ENCODE data around the gene LINGO1.

The LINGO1 gene

DNA sequence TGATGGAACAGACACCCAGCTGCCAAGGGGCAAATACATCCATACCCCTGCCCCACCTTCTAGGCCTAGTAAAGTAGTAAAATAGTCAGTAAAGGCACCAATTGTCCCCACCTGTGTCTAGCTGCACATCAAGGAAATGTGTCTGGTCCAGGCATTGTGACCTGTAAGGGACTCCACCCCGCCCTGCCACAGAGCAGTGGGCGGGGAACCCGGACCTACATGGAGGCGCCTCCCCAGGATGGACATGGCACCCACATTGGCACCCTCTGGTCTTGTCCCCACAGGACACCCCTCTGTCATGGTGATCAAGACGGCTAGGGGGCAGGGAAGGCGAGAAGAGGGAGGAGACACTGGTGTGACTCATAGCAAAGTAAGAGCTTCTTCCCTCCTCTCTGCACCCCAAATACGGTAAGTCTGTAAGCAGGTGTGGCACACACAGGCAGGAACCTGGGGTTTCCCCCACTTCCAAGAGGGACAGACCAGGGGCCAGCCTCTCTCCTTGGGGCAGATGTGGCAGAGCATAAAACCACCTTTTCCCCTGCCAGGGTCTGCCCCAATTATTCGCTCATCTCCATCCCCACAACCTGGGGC lies 13.5 kb upstream of the LINGO1 start:
- TF ChIP-seq, protein P1, sequence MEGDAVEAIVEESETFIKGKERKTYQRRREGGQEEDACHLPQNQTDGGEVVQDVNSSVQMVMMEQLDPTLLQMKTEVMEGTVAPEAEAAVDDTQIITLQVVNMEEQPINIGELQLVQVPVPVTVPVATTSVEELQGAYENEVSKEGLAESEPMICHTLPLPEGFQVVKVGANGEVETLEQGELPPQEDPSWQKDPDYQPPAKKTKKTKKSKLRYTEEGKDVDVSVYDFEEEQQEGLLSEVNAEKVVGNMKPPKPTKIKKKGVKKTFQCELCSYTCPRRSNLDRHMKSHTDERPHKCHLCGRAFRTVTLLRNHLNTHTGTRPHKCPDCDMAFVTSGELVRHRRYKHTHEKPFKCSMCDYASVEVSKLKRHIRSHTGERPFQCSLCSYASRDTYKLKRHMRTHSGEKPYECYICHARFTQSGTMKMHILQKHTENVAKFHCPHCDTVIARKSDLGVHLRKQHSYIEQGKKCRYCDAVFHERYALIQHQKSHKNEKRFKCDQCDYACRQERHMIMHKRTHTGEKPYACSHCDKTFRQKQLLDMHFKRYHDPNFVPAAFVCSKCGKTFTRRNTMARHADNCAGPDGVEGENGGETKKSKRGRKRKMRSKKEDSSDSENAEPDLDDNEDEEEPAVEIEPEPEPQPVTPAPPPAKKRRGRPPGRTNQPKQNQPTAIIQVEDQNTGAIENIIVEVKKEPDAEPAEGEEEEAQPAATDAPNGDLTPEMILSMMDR (IDR thresholded peaks at IDR 0.05; ENCODE audit: insufficient read depth, low read depth, low read length, missing control alignments) = no peak
- DNase-seq (ENCODE audit: low read depth) = no peak
- no peak overlapping the region for H3K4me3 ChIP-seq (ENCODE audit: low read depth, low read length)

DNA sequence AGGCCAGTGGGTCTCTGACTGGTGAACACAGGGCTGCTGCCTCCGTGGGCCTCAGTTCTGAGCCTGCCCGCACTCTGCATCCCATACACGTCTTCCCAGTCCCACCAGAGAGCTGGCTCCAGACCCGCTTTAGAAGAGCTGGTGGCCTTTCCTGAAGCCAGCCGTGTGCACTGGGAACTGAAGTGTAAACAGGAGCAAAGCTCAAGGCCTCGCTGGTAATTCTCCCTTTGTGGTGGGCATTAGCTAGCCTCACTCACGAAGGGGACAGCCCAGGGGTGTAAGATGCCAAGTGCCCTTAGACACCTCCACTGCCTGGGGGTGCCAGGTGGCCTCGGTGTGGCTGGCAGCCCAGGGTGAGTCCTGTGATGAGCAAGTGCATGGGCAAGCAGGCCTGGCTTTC lies 12.9 kb upstream of the LINGO1 start:
- no peak for DNase-seq (ENCODE audit: low read depth)
- TF ChIP-seq, protein P1 (IDR thresholded peaks at IDR 0.05; ENCODE audit: insufficient read depth, low read depth, low read length, missing control alignments) = no peak
- no peak overlapping the region for H3K4me3 ChIP-seq (ENCODE audit: low read depth, low read length)

DNA sequence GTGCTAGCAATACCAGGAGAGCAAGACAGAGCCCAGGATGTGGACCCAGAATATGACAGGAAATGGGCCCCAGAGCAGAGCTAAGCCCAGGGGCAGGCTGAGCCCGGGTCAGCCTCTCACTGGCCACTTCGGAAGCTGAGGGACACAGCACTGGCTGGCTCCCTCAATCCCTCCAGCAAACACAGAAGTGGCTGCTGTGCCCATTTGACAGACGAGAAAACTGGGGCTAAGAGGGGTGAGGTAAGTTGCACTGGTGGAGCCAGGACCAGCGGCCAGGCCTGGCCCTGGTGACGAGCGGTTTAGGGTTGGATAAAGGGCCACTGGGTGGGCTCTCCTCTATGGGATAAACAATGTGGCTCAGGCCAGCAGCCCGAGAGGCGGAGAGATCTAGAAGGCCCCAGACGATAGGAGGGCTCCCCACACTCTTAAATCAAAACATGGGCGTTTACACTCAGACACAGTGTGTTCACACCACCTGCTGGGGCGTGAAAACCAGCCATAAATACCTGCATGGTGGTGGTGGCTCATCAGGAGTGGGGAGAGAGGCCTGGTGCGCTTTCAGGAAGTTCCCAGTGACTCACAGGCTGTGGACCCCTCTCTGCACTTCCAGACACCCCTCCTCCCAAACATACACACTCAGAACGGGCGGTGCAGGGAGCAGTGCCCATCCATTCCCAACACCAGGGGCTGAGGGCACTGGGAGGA lies 12.0 kb upstream of the LINGO1 start:
- TF ChIP-seq, protein P1 (IDR thresholded peaks at IDR 0.05; ENCODE audit: insufficient read depth, low read depth, low read length, missing control alignments) = no peak
- no peak for DNase-seq (ENCODE audit: low read depth)
- H3K4me3 ChIP-seq (ENCODE audit: low read depth, low read length) = no peak overlapping the region

DNA sequence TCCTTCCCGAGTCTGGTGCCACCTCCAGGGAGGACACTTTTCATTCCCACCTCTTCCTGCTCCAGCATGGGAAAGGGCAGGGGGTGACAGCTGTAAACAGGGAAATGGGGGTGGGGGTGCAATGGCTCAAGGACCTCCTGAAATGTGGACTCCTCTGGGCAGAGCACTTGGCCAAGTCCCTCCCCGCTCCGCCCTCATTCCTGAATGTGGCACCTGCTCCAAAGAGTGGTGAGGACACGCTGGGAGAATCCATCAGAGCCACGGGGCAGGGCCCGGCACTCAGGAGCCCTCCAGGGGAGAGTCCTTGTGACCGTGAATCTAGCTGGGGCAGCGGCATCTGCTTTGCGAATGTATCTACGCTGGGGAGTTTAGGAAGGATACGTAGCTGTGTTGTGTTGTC lies 11.1 kb upstream of the LINGO1 start:
- TF ChIP-seq, protein P1 (IDR thresholded peaks at IDR 0.05; ENCODE audit: insufficient read depth, low read depth, low read length, missing control alignments) = no peak
- no peak overlapping the region for H3K4me3 ChIP-seq (ENCODE audit: low read depth, low read length)
- DNase-seq (ENCODE audit: low read depth) = no peak

DNA sequence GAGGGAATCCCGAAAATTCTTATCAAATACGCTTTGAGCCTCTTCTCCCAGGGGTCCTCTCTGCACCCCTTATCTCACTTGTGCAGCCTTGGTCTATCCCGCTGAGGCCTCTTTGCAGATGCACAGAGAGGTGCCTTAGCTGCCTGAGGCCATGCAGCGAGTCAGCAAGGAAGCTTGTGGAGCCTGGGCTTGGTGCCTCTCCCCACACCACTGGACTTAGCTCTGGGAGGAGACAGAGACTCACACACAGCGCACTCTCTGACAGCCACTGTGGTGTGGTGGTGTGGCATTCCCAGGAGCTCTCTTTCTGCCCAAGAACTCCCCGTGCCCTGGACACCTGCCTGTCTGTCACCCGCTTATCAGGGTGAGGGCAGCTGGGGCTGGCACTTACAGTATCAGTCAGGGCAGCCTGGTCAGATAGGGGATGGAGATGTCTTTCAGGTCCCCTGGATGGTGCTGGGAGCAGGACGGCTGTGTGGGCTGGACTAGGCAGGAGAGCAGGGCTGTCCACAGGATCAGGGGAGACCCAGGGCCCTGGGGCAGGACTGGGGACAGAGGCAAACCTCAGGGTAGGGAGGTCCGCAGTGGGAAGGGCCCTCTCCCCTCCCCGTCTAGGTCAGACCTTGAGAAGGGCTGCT lies 10.2 kb upstream of the LINGO1 start:
- DNase-seq (ENCODE audit: low read depth) = no peak
- no peak overlapping the region for H3K4me3 ChIP-seq (ENCODE audit: low read depth, low read length)

DNA sequence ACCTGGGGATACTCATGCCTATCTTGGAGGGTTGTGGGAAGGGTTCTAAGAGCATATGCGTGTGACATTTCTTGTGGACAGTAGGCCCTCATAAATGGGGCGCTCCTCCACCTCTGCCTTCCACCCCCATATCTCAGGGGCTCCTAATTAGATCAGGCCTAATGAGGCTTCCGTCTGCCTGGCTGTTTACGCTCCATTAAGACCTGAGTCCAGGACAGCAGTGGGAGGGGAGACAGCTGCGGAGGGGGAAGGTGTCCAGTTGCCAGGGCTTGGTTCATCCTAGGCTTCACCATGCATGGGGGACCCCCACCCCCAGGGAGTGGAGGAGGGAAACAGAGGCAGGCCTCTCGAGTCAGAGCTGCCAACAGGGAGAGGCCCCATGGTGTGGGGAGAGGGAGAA lies 9.3 kb upstream of the LINGO1 start:
- TF ChIP-seq, protein P1 (IDR thresholded peaks at IDR 0.05; ENCODE audit: insufficient read depth, low read depth, low read length, missing control alignments) = no peak
- no peak overlapping the region for H3K4me3 ChIP-seq (ENCODE audit: low read depth, low read length)
- no peak for DNase-seq (ENCODE audit: low read depth)

More for the DNA sequence above, 10.2 kb upstream of the LINGO1 start:
- TF ChIP-seq, protein P1 (IDR thresholded peaks at IDR 0.05; ENCODE audit: insufficient read depth, low read depth, low read length, missing control alignments) = no peak
